GM12892 (cell line): ENCODE data around the gene FGF12.

Experiments used
- POLR2A ChIP-seq: IDR thresholded peaks from 2 replicates; pipeline ENCODE4 v1.6.1; 2011; ENCODE audit warnings: low read depth, low read length, control low read depth
- POLR2AphosphoS5 ChIP-seq: IDR thresholded peaks from 2 replicates; pipeline ENCODE4 v1.6.1; 2011; ENCODE audit warnings: low read depth, low read length, control low read depth
- TAF1 ChIP-seq: IDR thresholded peaks from 2 replicates; pipeline ENCODE4 v1.6.1; 2011; ENCODE audit warnings: low read depth, mild to moderate bottlenecking, control low read depth, low read length, borderline replicate concordance

- TF ChIP-seq POLR2A (no peak), POLR2AphosphoS5 (no peak), TAF1 (no peak)
Measured at GRCh38 chr3:192302721-192303120, 424.6 kb downstream of the FGF12 start.
